Activated CD4-positive, CD25-positive, alpha-beta regulatory T cell treated with anti-CD3 and anti-CD28 coated beads, Interleukin-2, amount 50 U/mL, for 16 hours (primary cell): ENCODE data around the gene NSMF.
A peak's percentile ranks its signal among the peaks of the same experiment; 100 is the strongest.

Source experiments
- DNase-seq: peaks from one replicate; pipeline ENCODE4 v3.0.0-alpha.2; 2020; ENCODE audit warnings: low read depth, low spot score

Gene NSMF

DNA sequence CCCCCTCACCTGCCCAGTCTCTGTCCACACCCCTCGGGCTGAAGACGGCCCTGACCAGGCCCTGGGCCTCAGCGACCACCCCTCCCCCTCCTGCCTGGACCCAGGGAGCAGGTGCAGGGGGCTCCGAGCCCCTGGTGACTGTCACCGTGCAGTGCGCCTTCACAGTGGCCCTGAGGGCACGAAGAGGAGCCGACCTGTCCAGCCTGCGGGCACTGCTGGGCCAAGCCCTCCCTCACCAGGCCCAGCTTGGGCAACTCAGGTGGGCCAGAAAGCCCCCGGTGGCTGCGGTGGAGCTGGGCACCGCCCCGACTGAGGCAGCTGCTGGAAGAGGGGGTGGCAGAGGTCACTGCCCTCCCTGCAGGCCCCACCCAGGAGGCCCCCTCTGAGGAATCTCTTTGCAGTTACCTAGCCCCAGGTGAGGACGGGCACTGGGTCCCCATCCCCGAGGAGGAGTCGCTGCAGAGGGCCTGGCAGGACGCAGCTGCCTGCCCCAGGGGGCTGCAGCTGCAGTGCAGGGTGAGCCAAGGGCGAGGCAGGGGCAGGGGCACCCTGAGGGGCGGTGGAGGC is 25.7 kb downstream of the NSMF start:
- DNase-seq, result no peak

DNA sequence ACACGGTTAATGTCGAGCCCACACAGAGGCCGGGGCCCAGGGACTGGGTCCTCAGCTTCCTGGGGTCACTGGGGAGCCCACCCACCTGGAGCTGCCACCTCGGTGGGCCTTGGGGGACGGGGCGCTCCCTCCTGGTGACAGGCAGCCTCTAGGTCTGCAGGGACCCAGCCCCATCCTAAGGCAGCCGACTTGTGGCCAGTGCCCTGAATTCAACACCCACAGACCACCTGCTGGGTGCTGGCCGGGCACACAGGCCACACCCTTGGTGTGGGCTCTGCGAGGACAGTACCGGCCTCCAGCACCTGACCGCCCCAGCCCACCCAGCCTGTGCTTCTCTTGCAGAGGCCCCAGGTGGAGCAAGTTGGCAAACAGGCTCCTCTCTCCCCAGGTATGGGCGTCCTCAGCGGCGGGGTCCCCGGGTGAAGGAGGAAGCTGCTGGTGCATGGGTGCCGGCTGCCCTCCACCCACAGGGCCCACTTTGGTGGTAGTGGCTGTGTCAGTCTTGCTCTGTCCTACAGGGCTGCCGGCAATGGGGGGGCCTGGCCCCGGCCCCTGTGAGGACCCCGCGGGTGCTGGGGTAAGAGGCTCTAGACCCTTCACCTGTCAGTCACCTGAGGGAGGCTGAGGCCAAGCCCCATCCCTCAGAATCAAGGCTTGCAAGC is 26.3 kb downstream of the NSMF start:
- no peak for DNase-seq

DNA sequence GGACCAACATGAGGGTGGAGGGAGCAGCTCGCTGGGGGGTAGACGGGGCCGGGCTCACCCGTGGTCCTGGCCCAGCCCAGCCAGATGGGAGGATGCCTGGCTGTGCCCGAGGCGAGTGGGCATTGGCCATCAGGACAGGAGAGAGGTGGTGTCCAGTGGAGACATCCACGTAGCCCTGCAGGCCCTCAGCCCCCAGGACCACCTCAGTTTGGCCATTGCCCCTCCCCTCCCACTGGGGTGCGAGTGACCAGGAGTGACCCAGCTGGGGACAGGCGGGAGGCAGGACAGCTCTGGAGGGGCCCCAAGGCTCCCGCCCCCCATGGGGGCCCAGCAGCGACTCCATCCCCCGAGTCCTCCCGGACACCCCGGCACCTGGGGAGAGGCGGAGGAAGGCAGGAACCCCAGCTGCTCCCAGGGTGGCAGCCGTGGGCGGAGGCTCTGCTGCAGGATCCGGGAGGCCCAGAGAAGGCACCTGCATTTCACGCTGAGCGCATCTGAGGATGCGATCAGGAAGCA is 27.7 kb downstream of the NSMF start:
- no peak for DNase-seq

DNA sequence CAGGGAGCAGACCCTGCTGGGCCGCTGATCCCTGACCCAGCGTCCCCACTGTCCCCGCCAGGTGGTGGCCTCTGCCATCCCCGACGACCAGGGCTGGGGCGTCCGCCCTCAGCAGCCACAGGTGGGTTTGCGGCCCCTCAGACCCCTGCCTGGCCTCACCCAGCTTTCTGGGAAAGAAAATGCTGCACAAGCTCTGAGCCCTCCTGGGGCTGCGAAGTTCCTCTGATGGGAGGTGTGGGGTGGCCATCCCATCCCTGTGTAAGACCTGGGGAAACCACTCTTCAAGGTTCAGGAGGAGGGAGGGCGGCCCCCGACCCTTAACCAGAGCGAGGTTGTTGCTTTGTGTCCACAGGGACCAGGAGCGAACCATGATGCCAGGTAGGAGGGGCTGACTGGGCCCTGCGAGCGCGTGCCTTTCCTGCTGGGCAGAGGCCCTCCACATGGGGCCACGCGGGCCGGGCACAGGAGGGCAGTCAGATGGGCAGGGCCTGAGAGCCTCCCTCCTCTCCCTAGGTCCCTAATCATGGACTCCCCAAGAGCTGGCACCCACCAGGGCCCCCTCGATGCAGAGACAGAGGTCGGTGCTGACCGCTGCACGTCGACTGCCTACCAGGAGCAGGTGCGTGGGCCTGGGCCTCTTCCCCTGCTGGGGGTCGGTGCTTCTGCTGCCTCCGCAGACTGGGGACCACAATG is 28.3 kb downstream of the NSMF start:
- DNase-seq, result no peak

DNA sequence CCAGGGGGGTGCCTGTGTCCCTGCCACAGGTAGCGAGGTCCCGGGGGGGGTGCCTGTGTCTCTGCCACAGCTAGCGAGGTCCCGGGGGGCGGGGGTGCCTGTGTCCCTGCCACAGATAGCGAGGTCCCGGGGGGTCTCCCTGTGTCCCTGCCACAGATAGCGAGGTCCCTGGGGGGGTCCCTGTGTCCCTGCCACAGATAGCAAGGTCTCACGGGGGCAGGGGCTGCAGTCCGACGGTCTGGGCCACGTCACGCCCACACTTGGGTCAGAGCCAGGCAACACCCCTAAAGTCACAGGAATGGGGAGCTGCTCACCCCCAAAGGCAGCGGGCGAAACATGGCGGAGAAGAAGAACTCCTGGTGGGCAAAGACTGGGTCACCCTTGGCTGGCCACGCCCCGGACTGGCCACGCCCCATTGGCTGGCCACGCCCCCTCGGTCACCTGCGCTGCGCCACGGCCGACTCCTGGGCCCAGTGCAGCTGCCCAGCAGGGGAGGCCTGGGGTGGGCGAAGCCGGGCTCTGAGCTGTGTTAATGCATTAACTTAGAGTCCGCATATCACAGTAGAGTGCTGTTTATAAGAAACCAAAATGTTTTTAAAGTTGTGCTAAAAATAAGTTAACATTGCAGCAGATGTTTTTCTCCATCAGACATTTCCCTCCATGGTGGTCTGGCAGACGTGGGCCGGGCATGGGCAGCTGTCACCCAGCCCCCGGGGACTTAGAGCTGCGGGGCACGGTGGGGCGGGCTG is 29.0 kb downstream of the NSMF start:
- DNase-seq, result no peak

DNA sequence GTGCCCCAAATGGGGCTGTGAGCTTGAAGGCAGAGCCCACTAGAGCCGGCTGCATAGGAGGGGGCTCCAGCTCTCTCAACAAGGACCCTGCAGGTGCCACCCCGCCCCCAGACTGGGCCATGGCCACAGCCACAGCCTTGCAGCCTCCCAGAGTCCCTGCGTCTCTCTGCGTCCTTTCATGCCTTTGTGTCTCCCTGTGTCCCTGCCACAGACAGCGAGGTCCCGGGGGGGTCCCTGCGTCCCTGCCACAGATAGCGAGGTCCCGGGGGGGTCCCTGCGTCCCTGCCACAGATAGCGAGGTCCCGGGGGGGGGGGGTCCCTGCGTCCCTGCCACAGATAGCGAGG is 29.6 kb downstream of the NSMF start:
- no peak for DNase-seq

DNA sequence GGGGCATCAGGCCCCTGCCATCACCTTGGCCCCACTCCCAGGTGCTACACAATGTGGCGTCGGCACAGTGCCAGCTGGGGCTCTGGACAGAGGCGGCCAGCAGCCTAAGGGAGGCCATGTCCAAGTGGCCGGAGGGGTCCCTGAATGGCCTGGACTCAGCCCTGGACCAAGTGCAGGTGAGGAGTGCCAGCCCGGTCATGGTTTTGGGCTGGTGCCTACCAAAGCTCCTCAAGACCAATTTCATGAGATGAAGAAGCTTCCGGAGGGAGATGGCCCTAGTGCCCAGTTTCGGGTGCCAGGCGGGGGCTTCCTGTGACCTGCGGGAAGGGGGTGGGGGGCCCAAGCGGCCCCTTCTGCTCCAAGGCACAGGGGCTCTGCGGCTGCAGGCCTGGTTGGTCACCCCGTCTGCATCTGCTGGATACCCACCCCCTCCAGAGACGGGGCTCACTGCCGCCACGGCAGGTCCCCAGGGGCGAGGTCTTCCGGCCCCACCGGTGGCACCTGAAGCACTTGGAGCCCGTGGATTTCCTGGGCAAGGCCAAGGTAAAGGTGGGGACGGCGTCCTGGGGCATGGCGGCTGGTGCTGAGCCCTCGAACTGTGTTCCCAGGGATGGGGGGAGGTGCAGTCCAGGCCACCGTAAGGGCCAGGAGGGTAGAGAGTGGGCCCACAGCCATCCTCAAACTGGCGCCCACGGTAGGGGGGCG is 30.1 kb downstream of the NSMF start:
- DNase-seq, result no peak

DNA sequence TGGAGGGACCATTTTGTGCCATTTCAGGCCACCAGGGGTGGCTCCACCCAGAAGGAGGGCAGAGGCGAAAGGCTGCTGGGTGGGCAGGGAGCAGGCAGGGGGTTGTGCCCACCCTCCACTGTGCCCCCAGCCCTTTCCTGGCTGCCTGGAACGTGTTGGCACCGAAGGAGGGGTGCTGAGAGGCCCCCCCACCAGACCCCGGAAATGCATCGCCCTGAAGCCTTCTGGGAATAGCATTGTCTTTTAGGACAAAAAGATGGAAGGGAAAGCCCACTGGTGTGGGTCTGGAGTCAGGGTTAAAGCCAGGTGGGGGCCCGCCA is 30.9 kb downstream of the NSMF start:
- DNase-seq, result no peak

DNA sequence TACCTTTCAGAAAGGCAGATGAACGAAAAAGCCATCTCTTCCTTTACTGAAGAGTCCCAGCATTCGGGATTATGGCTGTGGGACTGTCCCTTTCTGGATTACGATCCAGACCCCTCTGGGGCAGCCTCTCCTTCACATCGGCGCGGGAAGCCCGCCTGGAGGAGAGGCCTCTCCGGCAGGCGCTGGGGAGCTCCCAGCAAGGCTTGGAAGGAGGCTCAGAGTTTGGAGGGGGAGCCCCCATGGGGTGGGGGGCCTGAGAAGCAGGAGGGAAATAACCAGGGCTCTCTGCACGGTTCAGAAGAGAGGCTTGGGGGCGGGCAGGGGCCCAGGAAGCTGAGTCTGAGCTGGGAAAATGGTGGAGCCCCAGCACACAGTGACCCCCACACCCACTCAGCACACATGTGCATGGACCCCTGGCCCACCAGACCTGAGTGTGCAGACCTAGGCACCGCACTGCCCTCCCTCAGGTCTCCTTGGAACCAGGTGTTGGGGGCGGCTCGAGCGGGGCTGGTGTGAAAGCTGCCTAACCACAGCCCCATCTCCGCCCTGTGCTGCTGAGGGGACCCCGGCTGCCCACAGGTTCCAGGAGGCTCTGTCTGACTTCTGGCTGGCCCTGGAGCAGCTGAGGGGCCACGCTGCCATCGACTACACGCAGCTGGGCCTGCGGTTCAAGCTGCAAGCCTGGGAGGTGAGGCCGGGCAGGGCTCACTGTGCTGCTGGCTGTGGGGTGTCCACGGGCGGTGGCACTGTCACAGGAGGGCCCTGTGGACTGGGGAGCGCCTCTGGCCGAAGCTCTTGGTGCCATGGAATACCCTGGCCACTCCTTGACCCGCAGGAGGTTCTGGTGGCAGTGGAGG is 31.5 kb downstream of the NSMF start:
- DNase-seq, result no peak

DNA sequence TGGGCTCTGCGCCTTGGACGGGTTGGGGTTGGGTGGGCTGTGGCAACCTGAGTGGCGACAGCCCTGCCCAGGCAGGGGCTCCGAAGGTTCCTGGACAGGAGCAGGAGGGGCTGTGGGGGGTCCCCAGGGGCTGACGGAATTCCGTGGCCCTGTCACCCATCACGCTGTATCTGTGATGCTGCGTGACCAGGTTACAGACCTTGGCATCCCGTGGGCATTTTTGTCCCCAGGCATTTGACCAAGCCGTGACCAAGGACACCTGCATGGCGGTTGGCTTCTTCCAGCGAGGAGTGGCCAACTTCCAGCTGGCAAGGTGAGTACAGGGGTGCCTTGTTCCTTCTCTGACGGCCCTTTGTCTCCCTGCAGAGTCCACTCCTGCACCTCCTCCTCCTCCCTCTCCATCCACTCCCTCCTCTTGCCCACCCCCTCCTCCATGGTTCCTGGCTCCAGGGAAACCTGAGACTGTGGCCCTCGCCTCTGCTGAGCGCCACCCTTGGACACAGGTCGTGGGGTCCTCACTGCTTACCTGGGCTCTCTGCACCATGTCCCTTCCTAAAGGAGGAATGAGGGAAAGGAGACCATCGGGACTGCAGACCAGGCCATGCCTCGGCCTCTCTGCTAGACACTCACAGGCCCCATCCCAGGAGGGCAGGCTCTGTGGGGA is 33.0 kb downstream of the NSMF start:
- no peak for DNase-seq

DNA sequence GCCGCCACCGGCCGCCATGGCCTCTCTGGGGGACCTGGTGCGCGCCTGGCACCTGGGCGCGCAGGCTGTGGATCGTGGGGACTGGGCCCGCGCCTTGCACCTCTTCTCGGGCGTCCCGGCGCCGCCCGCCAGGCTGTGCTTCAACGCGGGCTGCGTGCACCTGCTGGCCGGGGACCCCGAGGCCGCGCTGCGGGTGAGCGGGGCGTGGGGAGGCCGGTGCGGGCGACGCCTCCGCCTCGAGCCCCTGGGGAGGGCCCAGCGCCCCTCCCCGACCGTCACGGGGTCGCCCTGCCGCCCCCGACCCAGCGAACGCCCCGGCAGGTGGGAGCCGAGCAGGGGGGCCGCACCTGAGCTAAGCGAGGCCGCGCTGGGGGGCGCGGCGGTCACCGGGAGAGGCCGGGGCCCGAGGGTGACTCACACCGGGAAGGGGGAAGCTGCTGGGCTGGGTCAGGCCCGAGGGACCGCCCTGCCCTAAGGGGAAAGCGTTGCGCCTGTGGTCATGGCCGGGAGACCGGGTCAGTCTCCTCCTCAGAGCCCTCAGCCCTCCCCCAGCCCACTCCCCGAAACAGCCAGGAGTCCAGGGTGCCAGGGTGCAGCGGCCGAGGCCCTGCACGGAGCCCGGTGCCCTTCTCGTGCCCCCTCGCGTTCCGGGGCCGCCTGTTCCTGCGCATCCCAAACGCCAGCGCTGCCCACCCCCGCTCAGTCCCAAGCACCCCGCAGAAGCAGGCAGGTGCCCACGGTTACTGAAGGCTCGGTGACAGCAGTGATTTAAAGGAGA is 35.4 kb downstream of the NSMF start:
- no peak for DNase-seq

DNA sequence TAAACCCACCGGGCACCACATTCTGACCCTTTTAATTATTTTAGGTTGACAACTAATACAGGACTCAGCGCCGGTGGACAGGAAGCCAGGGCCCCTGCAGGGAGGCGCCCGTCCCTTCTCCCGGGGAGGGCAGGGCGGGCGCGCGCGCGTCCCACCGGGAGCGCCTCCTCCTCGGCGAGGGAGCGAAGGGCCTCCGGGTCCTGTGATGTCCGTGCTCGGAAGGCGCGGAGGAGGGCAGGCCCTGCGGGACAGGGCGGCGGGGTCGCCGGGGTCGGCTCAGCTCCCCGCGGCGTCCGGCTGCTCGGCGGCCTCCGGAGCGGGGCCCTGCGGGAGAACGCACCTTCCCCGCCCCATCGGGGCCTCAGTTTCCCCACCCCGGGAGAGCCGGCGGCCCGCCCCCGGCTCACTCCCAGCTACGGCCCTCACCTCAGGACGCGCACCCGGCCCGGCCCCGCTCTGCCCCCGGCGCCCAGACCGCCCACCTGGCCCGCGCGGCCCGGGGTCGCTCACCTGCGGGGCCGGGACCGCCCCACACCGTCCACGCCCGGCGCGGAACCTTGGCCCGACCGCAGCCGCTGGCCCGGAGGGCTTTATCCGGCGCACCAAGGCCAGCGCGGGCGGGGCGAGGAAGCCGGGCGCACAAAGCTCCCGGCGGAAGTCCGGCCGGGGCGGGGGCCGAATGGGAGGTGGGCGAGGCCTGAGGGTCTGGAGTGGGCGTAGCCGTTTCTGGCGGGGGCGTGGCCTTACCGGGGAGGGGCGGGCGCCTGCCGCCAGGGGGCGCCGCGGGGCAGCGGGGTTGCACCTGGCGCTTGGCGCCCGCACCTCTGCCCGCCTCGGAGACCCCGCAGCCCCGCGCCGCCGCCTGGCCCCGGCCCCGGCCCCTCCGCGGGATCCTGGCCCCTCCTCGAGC is 36.3 kb downstream of the NSMF start, which contains the start of the genes EXD3 and NOXA1:
Gene EXD3 (minus strand): TSS at position 559 of the 910 bp plus-strand sequence. CDS start 27,805 bp downstream, outside the sequence.
Gene NOXA1 (plus strand): TSS at position 790 of the 910 bp plus-strand sequence. CDS start 137 bp downstream, outside the sequence.
- DNase-seq, result peak; percentile 90

DNA sequence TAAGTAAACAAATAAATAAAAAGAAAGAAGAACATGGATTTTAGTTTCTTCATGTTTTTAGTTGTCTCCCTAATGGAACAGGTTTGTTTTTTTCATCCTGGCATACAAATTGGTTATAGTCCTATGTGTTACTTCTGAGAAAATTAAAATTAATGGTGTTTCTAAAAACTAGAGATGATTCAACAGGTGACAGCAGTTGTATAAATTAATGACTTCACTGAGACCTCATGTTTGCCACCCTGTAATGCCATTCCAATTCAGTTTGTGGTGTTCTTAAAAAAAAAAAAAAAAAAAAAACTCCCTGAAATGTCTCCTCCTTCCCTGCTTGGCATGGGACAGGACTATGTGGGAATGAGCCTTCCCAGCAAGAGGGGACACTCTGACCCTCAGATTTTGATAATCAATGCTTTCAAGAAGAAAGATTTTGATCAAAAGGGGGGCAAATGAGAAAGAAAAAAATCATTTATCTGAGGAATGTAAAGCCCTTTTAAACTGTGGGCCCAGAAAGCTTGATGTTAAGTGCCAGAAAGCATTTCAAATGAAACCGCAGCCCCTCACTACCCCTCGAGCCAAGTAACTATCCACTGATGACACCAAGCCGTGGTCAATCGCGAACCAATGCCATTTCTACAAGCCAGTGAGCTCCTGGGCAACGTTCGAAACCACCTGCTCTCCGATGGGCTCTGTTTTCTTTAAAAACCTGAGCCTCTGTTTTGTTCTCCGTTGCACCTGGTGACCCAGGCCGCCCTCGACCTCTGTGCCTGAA is 37.1 kb downstream of the NSMF start:
- no peak for DNase-seq

DNA sequence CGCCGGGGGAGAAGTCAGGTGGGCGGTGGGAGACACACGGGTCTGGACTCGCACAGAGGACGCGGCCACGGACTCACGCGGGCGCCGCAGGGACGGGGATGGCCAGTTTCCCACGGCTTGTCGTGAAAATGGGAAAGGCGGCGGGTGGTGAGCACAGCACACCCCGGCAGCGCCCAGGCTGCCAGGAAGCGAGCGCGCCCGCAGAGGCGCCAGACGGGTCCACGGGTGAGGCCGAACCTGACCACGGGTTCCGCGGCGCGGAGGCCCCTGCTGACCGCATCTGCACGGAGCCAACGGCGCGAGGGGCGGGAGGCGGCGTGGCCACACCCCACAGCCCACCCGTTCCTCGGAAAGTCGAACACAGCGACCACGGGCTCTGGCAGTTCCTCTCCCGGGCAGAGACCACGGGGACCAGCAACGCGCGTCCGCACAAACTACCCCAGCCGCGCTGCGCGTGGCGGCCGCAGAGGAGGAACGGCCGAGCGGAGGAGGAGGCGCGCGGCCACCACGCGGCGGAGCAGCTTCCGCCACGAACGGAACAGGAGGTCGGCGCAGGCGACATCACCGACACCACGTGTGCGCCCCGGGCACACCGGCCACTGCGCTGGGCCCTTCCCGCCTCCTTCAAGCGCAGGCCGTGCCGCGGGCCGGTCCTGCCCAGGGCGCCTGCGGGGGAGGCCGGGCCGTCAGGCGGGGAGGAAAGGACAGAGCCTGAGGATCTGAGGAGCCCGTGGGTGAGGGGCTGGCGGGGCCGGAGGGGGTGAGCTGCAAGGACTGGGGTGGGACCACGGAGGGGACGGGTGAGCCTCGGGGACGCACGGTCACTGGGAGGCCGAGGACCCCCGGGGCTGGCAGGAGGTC is 41.7 kb downstream of the NSMF start:
- no peak for DNase-seq

DNA sequence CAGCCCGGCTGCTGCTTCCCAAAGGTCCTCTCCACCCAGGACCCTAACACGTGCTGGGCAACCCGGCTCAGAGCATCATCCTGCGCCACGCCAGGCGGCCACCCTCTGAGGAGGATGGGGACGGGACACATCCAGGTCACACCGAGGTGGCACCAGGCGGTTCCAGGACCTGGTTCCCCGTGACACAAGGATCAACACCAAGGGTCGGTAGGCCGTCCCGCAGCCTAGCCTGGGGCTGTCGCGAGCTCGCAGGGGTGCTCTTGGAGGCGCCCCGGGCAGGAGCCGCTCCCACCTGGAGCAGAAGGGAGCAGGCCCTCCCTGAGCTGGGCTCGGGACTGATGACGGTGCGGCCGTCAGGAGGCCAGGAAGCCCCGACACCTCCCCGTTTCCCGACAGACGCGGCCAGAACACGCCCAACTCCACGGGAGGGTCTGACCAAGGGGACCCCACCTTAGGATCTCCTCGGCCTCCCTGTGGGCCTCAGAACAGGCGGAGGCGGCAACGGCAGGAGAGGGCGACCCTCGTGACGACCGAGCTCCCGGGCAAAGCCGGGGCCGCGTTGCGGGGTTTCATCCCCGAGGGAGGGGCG is 42.5 kb downstream of the NSMF start:
- DNase-seq, result no peak

DNA sequence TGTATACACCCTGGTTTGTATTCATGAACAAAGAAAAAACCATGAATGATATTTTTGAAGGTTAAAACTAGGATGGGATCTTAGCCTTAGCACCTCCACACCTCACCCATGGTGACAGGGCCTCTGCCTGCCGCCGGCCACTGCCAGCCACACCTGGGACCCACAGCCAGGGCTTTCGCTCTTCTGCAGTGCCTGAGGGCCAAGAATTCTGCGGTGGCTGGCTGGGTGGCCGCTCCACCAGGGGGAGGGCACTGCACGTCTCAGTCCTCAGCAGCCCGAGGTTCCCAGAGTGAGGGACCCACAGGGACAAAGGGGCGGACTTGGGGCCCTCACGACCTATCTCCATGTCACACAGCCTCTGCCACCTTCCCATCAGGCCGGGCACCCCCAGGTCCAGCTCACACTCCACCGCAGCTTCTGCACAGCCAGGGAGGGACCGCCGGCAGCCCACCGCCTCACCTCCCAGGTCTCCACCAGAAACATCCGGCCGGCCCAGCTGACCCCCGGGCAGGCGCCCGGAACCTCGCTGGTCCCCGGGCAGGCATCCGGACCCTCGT is 43.0 kb downstream of the NSMF start:
- DNase-seq, result no peak
